ENCODE data around the gene MTCL1. TPM values are rescaled to one million over a fixed set of nuclear protein-coding genes. Genes with fewer than 3 reads are reported as not detected.
A peak's percentile ranks its signal among the peaks of the same experiment; 100 is the strongest.

MTCL1 gene
- total and polyA plus RNA-seq, 11 donors = 4.7 to 17.7 (median 9.5) TPM

DNA sequence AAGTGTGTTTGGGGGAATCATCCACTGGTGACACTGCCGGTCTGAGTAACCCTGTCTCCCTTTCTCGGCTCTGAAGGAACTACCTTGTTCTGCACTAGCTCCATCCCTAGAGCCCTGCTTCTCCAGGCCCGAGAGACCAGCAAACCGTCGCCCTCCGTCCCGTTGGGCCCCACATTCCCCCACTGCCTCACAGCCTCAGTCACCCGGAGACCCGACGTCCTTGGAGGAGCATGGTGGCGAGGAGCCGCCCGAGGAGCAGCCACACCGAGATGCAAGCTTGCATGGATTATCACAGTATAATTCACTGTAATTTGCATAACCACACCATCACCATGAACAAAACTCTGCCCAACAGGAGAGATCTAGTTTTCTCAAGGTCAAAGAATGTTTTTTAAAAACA is 126.2 kb downstream of the MTCL1 start:
- Histone ChIP-seq H3K4me1 (peaks cover 0 to 20% (median 3%) of the 10 kb centered on the region in 12 donors), H3K27ac (no peak overlapping the region), H3K4me3 (no peak overlapping the region), H3K9me3 (peaks cover 0 to 5% (median 0%) of the 10 kb centered on the region in 12 donors), H3K27me3 (no peaks in the 10 kb centered on the region), H3K36me3 (no peaks in the 10 kb centered on the region)
- 94 to 97% (median 95%) methylated on average over 14 of the region's 14 CpGs for WGBS, 4 donors
- intact Hi-C loops (cut with DNase I) = no loop called here
- TF ChIP-seq POLR2A (IDR thresholded peaks at IDR 0.05) = no peak
- TF ChIP-seq, protein P1, sequence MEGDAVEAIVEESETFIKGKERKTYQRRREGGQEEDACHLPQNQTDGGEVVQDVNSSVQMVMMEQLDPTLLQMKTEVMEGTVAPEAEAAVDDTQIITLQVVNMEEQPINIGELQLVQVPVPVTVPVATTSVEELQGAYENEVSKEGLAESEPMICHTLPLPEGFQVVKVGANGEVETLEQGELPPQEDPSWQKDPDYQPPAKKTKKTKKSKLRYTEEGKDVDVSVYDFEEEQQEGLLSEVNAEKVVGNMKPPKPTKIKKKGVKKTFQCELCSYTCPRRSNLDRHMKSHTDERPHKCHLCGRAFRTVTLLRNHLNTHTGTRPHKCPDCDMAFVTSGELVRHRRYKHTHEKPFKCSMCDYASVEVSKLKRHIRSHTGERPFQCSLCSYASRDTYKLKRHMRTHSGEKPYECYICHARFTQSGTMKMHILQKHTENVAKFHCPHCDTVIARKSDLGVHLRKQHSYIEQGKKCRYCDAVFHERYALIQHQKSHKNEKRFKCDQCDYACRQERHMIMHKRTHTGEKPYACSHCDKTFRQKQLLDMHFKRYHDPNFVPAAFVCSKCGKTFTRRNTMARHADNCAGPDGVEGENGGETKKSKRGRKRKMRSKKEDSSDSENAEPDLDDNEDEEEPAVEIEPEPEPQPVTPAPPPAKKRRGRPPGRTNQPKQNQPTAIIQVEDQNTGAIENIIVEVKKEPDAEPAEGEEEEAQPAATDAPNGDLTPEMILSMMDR (IDR thresholded peaks at IDR 0.05) = no peak
- DNase-seq (no peak), ATAC-seq (no peak)

DNA sequence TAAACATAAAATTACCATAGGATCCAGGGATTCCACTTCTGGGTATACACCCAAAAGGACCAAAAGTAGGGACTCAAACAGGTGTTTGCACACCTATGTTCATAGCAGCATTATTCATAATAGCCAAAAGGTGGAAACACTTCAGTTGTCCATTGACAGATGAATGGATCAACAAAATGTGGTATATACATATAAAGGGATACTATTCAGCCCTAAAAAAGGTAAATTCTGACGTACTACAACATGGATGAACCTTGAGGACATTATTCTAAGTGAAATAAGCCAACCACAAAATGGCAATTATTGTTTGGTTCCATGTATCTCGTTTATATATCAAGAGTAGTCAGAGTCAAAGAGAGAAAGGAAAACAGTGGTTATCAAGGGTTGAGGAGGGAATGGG is 128.1 kb downstream of the MTCL1 start:
- Histone ChIP-seq H3K36me3 (no peaks in the 10 kb centered on the region), H3K27ac (no peak overlapping the region), H3K9me3 (peaks cover 0 to 22% (median 4%) of the 10 kb centered on the region in 12 donors), H3K4me3 (no peak overlapping the region), H3K27me3 (no peaks in the 10 kb centered on the region), H3K4me1 (peaks cover 0 to 12% (median 3%) of the 10 kb centered on the region in 12 donors)
- no peak for ATAC-seq
- TF ChIP-seq POLR2A (IDR thresholded peaks at IDR 0.05) = no peak
- TF ChIP-seq, protein P1 (IDR thresholded peaks at IDR 0.05) = no peak
- 79 to 89% (median 82%) methylated on average over 2 of the region's 2 CpGs for WGBS, 4 donors
- intact Hi-C loops (cut with DNase I) = no loop called here
- DNase-seq = no peak

DNA sequence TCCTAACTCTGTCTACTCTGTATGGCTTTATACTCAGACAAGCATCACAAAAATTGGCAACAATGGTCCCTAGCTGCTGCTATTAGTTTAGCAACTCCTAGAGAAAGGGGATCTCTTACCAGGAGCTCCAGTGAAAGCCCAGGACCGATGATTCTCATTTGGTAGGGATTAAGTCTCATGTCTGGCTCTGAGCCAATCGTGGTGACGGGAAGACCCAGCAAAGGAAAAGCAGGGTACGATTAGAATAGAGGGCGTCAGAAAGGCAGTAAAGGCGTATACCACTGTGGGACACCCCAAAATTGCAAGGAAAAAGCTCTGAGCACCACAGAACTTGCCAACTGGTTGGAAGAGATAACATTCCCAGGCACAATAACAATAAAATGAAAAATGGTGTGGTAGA is 129.5 kb downstream of the MTCL1 start:
- Histone ChIP-seq H3K27ac (peak overlapping the region in 1 of 12 donors; percentile 50), H3K9me3 (peaks cover 0 to 22% (median 4%) of the 10 kb centered on the region in 12 donors), H3K4me3 (no peak overlapping the region), H3K4me1 (peaks cover 0 to 18% (median 5%) of the 10 kb centered on the region in 12 donors), H3K27me3 (no peaks in the 10 kb centered on the region), H3K36me3 (no peaks in the 10 kb centered on the region)
- intact Hi-C loops (cut with DNase I) = no loop called here
- TF ChIP-seq, protein P1 (IDR thresholded peaks at IDR 0.05) = no peak
- no peak for TF ChIP-seq POLR2A (IDR thresholded peaks at IDR 0.05)
- ATAC-seq = no peak
- WGBS, 4 donors = 61 to 76% (median 70%) methylated on average over 6 of the region's 6 CpGs
- no peak for DNase-seq

DNA sequence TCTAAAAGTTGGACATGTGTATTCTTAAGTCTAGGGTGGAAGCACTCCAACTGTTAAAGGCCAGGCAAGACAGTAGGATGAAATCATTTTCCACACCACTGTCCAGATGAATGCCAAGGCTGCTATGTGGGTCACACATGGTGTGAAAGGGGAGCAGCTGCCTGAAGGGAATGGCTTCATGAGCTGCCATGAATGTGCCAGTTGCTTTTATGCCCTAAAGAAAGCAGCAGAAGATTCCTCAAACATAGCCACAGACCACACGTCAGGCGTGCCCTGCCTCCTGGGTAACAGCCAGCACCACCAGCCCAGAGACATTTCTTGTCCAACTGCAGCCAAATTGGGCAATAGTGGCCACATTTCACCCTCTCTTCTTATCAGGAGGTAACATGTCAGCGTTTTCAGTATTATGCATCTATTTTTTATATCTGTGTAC is 130.2 kb downstream of the MTCL1 start:
- Histone ChIP-seq H3K27ac (peak overlapping the region in 1 of 12 donors; percentile 50), H3K4me1 (peaks cover 0 to 18% (median 5%) of the 10 kb centered on the region in 12 donors), H3K9me3 (peaks cover 0 to 22% (median 4%) of the 10 kb centered on the region in 12 donors), H3K4me3 (no peak overlapping the region), H3K36me3 (no peaks in the 10 kb centered on the region), H3K27me3 (no peaks in the 10 kb centered on the region)
- DNase-seq = no peak
- TF ChIP-seq, protein P1 (IDR thresholded peaks at IDR 0.05) = no peak
- TF ChIP-seq POLR2A (IDR thresholded peaks at IDR 0.05) = no peak
- peak in 3 of 4 donors; percentile 34 to 72 (median 70) for ATAC-seq
- WGBS, 4 donors = 36 to 66% (median 58%) methylated on average over 3 of the region's 3 CpGs
- intact Hi-C loops (cut with DNase I) = no loop called here

All from heart left ventricle (tissue), 16 donors.